Erythroblast (primary cell): ENCODE measurements around the gene ACOT7.

Experiments
- GATA1 ChIP-seq: IDR thresholded peaks from 2 replicates; pipeline ENCODE4 v1.6.1; 2011; ENCODE audit warnings: low read depth, mild to moderate bottlenecking, control low read depth, low read length, moderate library complexity
- POLR2A ChIP-seq: IDR thresholded peaks from 2 replicates; pipeline ENCODE4 v1.6.1; 2011; ENCODE audit warnings: mild to moderate bottlenecking, low read length

- TF ChIP-seq POLR2A (no peak), GATA1 (no peak)
Observed at GRCh38 chr1:6357243-6357936, 36.2 kb downstream of the ACOT7 start.
